ENCODE data around the gene TRIM15. TPM values are rescaled to one million over a fixed set of nuclear protein-coding genes. Genes with fewer than 3 reads are reported as not detected.
"Not testable (repeated sequence)": the region's sequence is repeated elsewhere in the genome, so short reads cannot be mapped to it uniquely, and the experiment has no call there.

TRIM15 gene
- total RNA-seq, 1 experiment from 2014 or later: not detected

- DNase-seq (ENCODE audit: low spot score): no peak
Observed at GRCh38 chr6:30162265-30163089, 869 bp upstream of the TRIM15 start.

GRCh38 chr6:30163918-30164654 lies 740 bp downstream of the TRIM15 start:
- no peak for DNase-seq (ENCODE audit: low spot score)

- no peak for DNase-seq (ENCODE audit: low spot score)
Observed at GRCh38 chr6:30164714-30165113, 1.4 kb downstream of the TRIM15 start.

GRCh38 chr6:30165238-30165637 lies 1.9 kb downstream of the TRIM15 start:
- DNase-seq (ENCODE audit: low spot score): not testable (repeated sequence)

- no peak for DNase-seq (ENCODE audit: low spot score)
Observed at GRCh38 chr6:30167101-30167500, 3.8 kb downstream of the TRIM15 start.

GRCh38 chr6:30168741-30169140 lies 5.4 kb downstream of the TRIM15 start:
- DNase-seq (ENCODE audit: low spot score): no peak

- DNase-seq (ENCODE audit: low spot score): peak; percentile 40
Observed at GRCh38 chr6:30169658-30170614, 6.6 kb downstream of the TRIM15 start.

GRCh38 chr6:30171677-30172471 lies 8.5 kb downstream of the TRIM15 start:
- no peak for DNase-seq (ENCODE audit: low spot score)

GRCh38 chr6:30172681-30173080 lies 9.3 kb downstream of the TRIM15 start:
- DNase-seq (ENCODE audit: low spot score): no peak

- DNase-seq (ENCODE audit: low spot score): no peak
Observed at GRCh38 chr6:30175765-30176164, 12.4 kb downstream of the TRIM15 start.

GRCh38 chr6:30178837-30179236 lies 15.5 kb downstream of the TRIM15 start:
- no peak for DNase-seq (ENCODE audit: low spot score)

- no peak for DNase-seq (ENCODE audit: low spot score)
Observed at GRCh38 chr6:30180145-30180544, 16.8 kb downstream of the TRIM15 start.

- no peak for DNase-seq (ENCODE audit: low spot score)
Observed at GRCh38 chr6:30184417-30185031, 21.2 kb downstream of the TRIM15 start.

- no peak for DNase-seq (ENCODE audit: low spot score)
Observed at GRCh38 chr6:30185846-30186484, 22.6 kb downstream of the TRIM15 start.

GRCh38 chr6:30188541-30188940 lies 25.2 kb downstream of the TRIM15 start:
- DNase-seq (ENCODE audit: low spot score): no peak

GRCh38 chr6:30192076-30192475 lies 28.7 kb downstream of the TRIM15 start:
- no peak for DNase-seq (ENCODE audit: low spot score)

GRCh38 chr6:30194797-30195690 lies 31.7 kb downstream of the TRIM15 start:
- DNase-seq (ENCODE audit: low spot score): no peak

GRCh38 chr6:30195951-30196350 lies 32.6 kb downstream of the TRIM15 start:
- no peak for DNase-seq (ENCODE audit: low spot score)

GRCh38 chr6:30196376-30196775 lies 33.0 kb downstream of the TRIM15 start:
- no peak for DNase-seq (ENCODE audit: low spot score)
